Mucosa of descending colon (tissue), 3 donors: ENCODE results near the gene CDRT15. TPM values are rescaled to one million over a fixed set of nuclear protein-coding genes. Genes with fewer than 3 reads are reported as not detected.
A peak's percentile ranks its signal among the peaks of the same experiment; 100 is the strongest.

ENCODE experiments used
- ATAC-seq: fragments of 200-7000 bp; cut with Tn5 transposase; one replicate; pipeline ENCODE4 v1.9.1; 2020; ENCODE audit warnings: mild to moderate bottlenecking, moderate library complexity
- DNase-seq, 3 donors: peaks; one replicate each; pipeline ENCODE4 v3.0.0-alpha.2; 2020
- H3K36me3 ChIP-seq: fragments of 200-600 bp; one replicate; pipeline ENCODE4 v1.8.0; 2021; ENCODE audit warnings: low read depth, mild to moderate bottlenecking
- H3K4me1 ChIP-seq: fragments of 200-600 bp; one replicate; pipeline ENCODE4 v1.8.0; 2021; ENCODE audit warnings: low read depth, mild to moderate bottlenecking
- H3K4me3 ChIP-seq: fragments of 200-600 bp; one replicate; pipeline ENCODE4 v1.8.0; 2021; ENCODE audit warnings: mild to moderate bottlenecking
- H3K9me3 ChIP-seq: fragments of 200-600 bp; one replicate; pipeline ENCODE4 v1.8.0; 2021; ENCODE audit warnings: mild to moderate bottlenecking
- intact Hi-C, 2 donors: fragments of 100-400 bp; cut with DNase I in 1 of 2; cut with micrococcal nuclease in 1 of 2; formaldehyde crosslinking; loops; one replicate each; pipeline versions ENCODE4 v1.11.0 to v1.11.1; 2022; cut with DNase I, micrococcal nuclease
- total RNA-seq, 3 donors: library from RNA; stranded (reverse); fragmentation: NEBNext Ultra II Directional in 2 of 3; extraction: Animal tissue kit (Norgen Biotek cat#: 25700) in 2 of 3; gene quantifications; one replicate each; pipeline versions ENCODE4 v1.2.1 to v1.2.4, GENCODE V29; 2021 to 2023
- TF ChIP-seq, protein P1 (sequence below): fragments of 200-600 bp; IDR thresholded peaks from one replicate; pipeline ENCODE4 v1.8.0; 2022; ENCODE audit warnings: antibody characterized with exemption, mild to moderate bottlenecking
- donor health status: DM: no; HTN: no; CAD: no; lungs with moderate emphysema.
- donor health status: DM: no; HTN: no; CAD: no.
- donor health status: DM: no; HTN: yes; CAD: no.

The CDRT15 gene
- total RNA-seq, 3 donors from 2014 or later = not detected

GRCh38 chr17:14211801-14212200, 24.9 kb downstream of the CDRT15 start:
- DNase-seq (peak in 2 of 3 donors; percentile 52 to 57), ATAC-seq (no peak)
- TF ChIP-seq, protein P1, sequence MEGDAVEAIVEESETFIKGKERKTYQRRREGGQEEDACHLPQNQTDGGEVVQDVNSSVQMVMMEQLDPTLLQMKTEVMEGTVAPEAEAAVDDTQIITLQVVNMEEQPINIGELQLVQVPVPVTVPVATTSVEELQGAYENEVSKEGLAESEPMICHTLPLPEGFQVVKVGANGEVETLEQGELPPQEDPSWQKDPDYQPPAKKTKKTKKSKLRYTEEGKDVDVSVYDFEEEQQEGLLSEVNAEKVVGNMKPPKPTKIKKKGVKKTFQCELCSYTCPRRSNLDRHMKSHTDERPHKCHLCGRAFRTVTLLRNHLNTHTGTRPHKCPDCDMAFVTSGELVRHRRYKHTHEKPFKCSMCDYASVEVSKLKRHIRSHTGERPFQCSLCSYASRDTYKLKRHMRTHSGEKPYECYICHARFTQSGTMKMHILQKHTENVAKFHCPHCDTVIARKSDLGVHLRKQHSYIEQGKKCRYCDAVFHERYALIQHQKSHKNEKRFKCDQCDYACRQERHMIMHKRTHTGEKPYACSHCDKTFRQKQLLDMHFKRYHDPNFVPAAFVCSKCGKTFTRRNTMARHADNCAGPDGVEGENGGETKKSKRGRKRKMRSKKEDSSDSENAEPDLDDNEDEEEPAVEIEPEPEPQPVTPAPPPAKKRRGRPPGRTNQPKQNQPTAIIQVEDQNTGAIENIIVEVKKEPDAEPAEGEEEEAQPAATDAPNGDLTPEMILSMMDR = no peak

DNA sequence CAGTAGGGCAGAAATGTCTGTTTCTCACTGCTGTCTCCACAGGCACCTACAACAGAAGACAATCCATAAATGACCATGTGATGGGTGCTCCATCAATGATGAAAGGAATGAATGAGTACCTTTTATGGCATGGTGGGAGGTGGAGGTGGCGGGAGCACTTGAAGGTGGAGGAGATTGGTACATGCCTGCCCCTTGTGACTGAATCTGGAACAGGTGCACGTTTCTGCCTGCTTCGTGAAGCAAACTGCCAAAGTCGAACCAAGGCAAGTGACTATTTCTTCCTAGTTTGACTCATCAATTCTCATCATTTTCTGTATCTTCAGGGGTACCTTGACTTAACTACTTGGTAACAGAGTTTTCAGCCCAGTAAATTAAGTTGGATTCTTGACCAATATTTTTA, 25.4 kb downstream of the CDRT15 start:
- no peak for ATAC-seq
- Histone ChIP-seq H3K9me3 (no peaks in the 10 kb centered on the region), H3K4me1 (no peaks in the 10 kb centered on the region), H3K36me3 (no peaks in the 10 kb centered on the region), H3K4me3 (no peak overlapping the region)
- intact Hi-C loops = no loop called here
- TF ChIP-seq, protein P1 = no peak
- DNase-seq = no peak

More at GRCh38 chr17:14211801-14212200, 24.9 kb downstream of the CDRT15 start:
- Histone ChIP-seq H3K9me3 (no peaks in the 10 kb centered on the region), H3K36me3 (no peaks in the 10 kb centered on the region), H3K4me1 (no peaks in the 10 kb centered on the region), H3K4me3 (no peak overlapping the region)
- intact Hi-C loops = no loop called here

GRCh38 chr17:14209215-14209614, 27.4 kb downstream of the CDRT15 start:
- intact Hi-C loops = no loop called here
- peaks cover 5% of the 10 kb centered on the region for H3K4me1 ChIP-seq
- H3K36me3 ChIP-seq = no peaks in the 10 kb centered on the region
- no peak overlapping the region for H3K4me3 ChIP-seq
- TF ChIP-seq, protein P1 = no peak
- no peak for ATAC-seq
- DNase-seq = no peak
- H3K9me3 ChIP-seq = no peaks in the 10 kb centered on the region

DNA sequence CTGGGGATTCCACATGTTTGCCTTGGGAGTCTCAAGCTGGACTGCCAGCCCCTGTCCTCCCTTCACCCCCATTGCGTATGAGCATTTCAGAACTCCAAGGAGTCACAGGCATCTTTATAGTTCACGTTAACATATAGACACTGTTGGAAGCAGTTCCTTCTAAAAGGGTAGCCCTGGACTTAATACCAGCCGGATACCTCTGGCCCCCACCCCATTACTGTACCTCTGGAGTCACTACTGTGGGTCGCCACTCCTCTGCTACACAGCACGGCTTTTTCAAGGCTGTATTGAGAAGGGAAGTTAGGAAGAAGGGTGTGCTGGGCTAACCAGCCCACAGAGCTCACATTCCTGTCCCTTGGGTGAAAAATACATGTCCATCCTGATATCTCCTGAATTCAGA, 28.9 kb downstream of the CDRT15 start:
- intact Hi-C loops = no loop called here
- Histone ChIP-seq H3K4me3 (no peak overlapping the region), H3K4me1 (peaks cover 5% of the 10 kb centered on the region), H3K9me3 (no peaks in the 10 kb centered on the region), H3K36me3 (no peaks in the 10 kb centered on the region)
- DNase-seq (no peak), ATAC-seq (no peak)
- TF ChIP-seq, protein P1 = no peak

GRCh38 chr17:14206891-14207290, 29.8 kb downstream of the CDRT15 start:
- TF ChIP-seq, protein P1 = no peak

DNA sequence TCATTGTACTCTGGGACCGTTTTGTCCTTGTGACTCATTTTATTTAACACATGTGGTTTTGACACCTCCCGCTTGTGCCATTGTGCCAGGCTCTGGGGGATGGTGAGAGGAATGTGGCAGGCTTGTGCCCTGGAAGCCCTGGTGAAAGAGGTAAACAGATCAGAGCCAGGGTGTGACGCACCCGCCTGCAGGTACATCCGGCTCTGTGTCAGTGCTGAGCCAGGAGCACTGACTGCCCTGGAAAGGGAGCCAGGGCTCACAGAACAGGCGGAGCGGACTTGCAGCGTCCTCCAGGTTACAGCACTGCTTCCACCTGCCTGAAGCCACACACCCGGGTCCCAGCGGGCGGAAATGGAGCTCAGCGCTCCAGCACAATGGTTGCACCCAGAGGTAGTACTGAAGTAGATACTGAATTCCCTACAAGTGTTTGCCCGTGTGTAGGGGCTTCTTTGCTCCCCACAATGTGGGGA, 30.6 kb downstream of the CDRT15 start:
- Histone ChIP-seq H3K4me3 (no peak overlapping the region), H3K9me3 (no peaks in the 10 kb centered on the region), H3K36me3 (no peaks in the 10 kb centered on the region), H3K4me1 (peaks cover 12% of the 10 kb centered on the region)
- peak; percentile 82 to 86 (median 84) for DNase-seq
- TF ChIP-seq, protein P1 = no peak
- ATAC-seq = peak; percentile 93
- intact Hi-C loops = no loop called here

More at GRCh38 chr17:14206891-14207290, 29.8 kb downstream of the CDRT15 start:
- H3K36me3 ChIP-seq = no peaks in the 10 kb centered on the region
- intact Hi-C loops = no loop called here
- DNase-seq = no peak
- no peak overlapping the region for H3K4me3 ChIP-seq
- no peaks in the 10 kb centered on the region for H3K9me3 ChIP-seq
- H3K4me1 ChIP-seq = peaks cover 5% of the 10 kb centered on the region
- ATAC-seq = no peak
